Measurements from ENCODE around the gene CCDC17. TPM values are rescaled to one million over a fixed set of nuclear protein-coding genes. Genes with fewer than 3 reads are reported as not detected.

CCDC17 gene
- total and polyA plus RNA-seq, 3 experiments from 2014 or later = 0.13 to 1.4 (median 1.4) TPM

DNA sequence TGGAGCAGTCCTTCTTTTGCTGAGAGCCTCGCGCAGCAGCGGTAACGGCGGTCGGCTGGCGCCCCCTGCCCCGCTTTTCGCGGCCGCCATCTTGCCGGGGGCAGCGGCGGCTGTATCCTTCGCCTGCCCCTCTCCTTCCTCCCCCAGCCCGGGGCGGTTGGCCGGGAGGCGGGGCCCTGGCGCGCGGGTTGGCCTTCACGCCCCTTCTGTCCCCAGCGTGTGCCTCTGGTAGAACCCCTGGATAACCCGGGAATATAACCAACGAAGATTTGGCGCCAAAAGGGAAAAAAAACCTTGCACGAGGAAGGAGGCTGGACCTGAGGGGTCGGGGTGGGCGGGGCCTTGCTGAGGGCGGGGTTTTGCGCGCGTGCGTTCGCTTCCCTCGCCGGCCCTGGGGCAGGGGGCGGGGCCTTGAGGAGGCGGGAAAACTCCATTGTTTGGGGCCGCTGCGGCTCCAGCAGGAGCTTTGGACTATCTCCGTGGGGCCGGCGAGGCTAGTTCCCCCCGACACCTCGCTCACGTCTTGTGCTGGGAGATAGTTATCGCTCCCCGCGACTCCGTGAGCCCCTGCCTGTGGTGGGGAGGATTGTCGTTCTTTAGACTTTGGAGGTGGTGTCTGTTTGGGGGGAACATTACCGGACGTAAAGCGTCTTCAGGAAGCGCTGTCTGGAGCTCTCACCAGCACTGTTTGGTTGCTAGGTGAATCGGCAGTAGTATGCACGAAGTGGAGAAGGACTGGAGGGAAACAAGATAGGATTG lies 39.3 kb downstream of the CCDC17 start:
- Histone ChIP-seq H3K4me3 (ENCODE audit: low read length) (peak overlapping the region; percentile 95), H3K9me3 (ENCODE audit: low read length) (no peaks in the 10 kb centered on the region), H3K27me3 (ENCODE audit: insufficient read depth, low read length, poor library complexity, severe bottlenecking) (no peaks in the 10 kb centered on the region), H3K27ac (ENCODE audit: low read depth, low read length) (peak overlapping the region; percentile 95), H3K4me1 (ENCODE audit: insufficient read depth, low read length) (peaks cover 21% of the 10 kb centered on the region), H3K36me3 (ENCODE audit: insufficient read depth, low read length) (no peaks in the 10 kb centered on the region)
- Mint-ChIP-seq H3K4me1 (peaks cover 33 to 47% (median 40%) of the 10 kb centered on the region in 3 donors), H3K4me3 (peak overlapping the region; percentile 93 to 100 (median 99)), H3K9me3 (no peaks in the 10 kb centered on the region), H3K27ac (peak overlapping the region; percentile 96 to 99 (median 99)), H3K27me3 (peaks cover 0 to 2% of the 10 kb centered on the region in 2 donors), H3K36me3 (peaks cover 0 to 14% (median 0%) of the 10 kb centered on the region in 3 donors)
- ChIA-PET POLR2A (interaction anchor here (0.5 to 2.1 kb wide), 13 partner anchors 34 to 573 kb away, joined by 3 to 11 read pairs (median 5); partner anchors contain the start of genes AKR1A1, CCDC163, GPBP1L1 and HECTD3), CTCF (interaction anchor here (0.8 to 6.9 kb wide), 3 partner anchors 15 to 92 kb away, joined by 3 to 48 read pairs (median 8); partner anchors contain the start of gene PRDX1)
- DNase-seq = peak; percentile 85 to 91 (median 88)

GRCh38 chr1:45583666-45584350 lies 40.0 kb downstream of the CCDC17 start, which contains the start of gene NASP:
TSS of gene NASP (plus strand) at chr1:45584041. CDS start at chr1:45584147, 106 bp downstream.
- CTCF ChIA-PET = interaction anchor here (0.7 to 6.9 kb wide), 8 partner anchors 8 to 574 kb away, joined by 3 to 48 read pairs (median 3); partner anchors contain the start of genes AKR1A1, CCDC163 and MMACHC
- no peaks in the 10 kb centered on the region for H3K27me3 ChIP-seq (ENCODE audit: insufficient read depth, low read length, poor library complexity, severe bottlenecking)
- peak within 1 kb of the TSS; percentile 95 for H3K4me3 ChIP-seq (ENCODE audit: low read length)
- peak; percentile 84 to 96 (median 88) for DNase-seq
- H3K27ac Mint-ChIP-seq = peak within 1 kb of the TSS; percentile 96 to 99 (median 99)
- H3K27ac ChIP-seq (ENCODE audit: low read depth, low read length) = peak within 1 kb of the TSS; percentile 95
- peak within 1 kb of the TSS; percentile 93 to 100 (median 99) for H3K4me3 Mint-ChIP-seq
- peaks cover 31 to 40% (median 35%) of the 10 kb centered on the region in 3 donors for H3K4me1 Mint-ChIP-seq
- H3K9me3 ChIP-seq (ENCODE audit: low read length) = no peaks in the 10 kb centered on the region
- peaks cover 0 to 2% of the 10 kb centered on the region in 2 donors for H3K27me3 Mint-ChIP-seq
- peaks cover 0 to 12% (median 0%) of the 10 kb centered on the region in 3 donors for H3K36me3 Mint-ChIP-seq
- no peaks in the 10 kb centered on the region for H3K9me3 Mint-ChIP-seq
- POLR2A ChIA-PET = interaction anchor here (0.5 to 2.1 kb wide), 18 partner anchors 16 to 910 kb away, joined by 3 to 11 read pairs (median 4); partner anchors contain the start of genes AKR1A1, CCDC163, GPBP1L1 and HECTD3
- H3K36me3 ChIP-seq (ENCODE audit: insufficient read depth, low read length) = no peaks in the 10 kb centered on the region
- peaks cover 21% of the 10 kb centered on the region for H3K4me1 ChIP-seq (ENCODE audit: insufficient read depth, low read length)

- peaks cover 31 to 34% (median 34%) of the 10 kb centered on the region in 3 donors for H3K4me1 Mint-ChIP-seq
- peaks cover 0 to 2% of the 10 kb centered on the region in 2 donors for H3K27me3 Mint-ChIP-seq
- peak overlapping the region; percentile 95 for H3K4me3 ChIP-seq (ENCODE audit: low read length)
These were observed 40.6 kb downstream of the CCDC17 start for GRCh38 chr1:45583264-45583665.

GRCh38 chr1:45574105-45574626 lies 49.7 kb downstream of the CCDC17 start:
- H3K9me3 ChIP-seq (ENCODE audit: low read length) = no peaks in the 10 kb centered on the region
- Mint-ChIP-seq H3K27me3 (no peaks in the 10 kb centered on the region), H3K9me3 (no peaks in the 10 kb centered on the region), H3K36me3 (peaks cover 0 to 9% (median 1%) of the 10 kb centered on the region in 3 donors), H3K4me1 (no peaks in the 10 kb centered on the region), H3K27ac (no peak overlapping the region), H3K4me3 (no peak overlapping the region)
- H3K27ac ChIP-seq (ENCODE audit: low read depth, low read length) = peak overlapping the region; percentile 22
- no peaks in the 10 kb centered on the region for H3K4me1 ChIP-seq (ENCODE audit: insufficient read depth, low read length)
- peaks cover 8% of the 10 kb centered on the region for H3K36me3 ChIP-seq (ENCODE audit: insufficient read depth, low read length)
- no peak for DNase-seq
- no peak overlapping the region for H3K4me3 ChIP-seq (ENCODE audit: low read length)
- CTCF ChIA-PET = interaction anchor here (1.2 to 8.2 kb wide), 2 partner anchors 7 to 61 kb away, joined by 4 to 48 read pairs; partner anchors contain the start of gene NASP
- POLR2A ChIA-PET = no interaction called here
- no peaks in the 10 kb centered on the region for H3K27me3 ChIP-seq (ENCODE audit: insufficient read depth, low read length, poor library complexity, severe bottlenecking)

More at GRCh38 chr1:45583264-45583665, 40.6 kb downstream of the CCDC17 start:
- peak overlapping the region; percentile 93 to 100 (median 99) for H3K4me3 Mint-ChIP-seq
- no peaks in the 10 kb centered on the region for H3K27me3 ChIP-seq (ENCODE audit: insufficient read depth, low read length, poor library complexity, severe bottlenecking)
- POLR2A ChIA-PET = interaction anchor here (0.7 to 1.9 kb wide), 12 partner anchors 17 to 909 kb away, joined by 3 to 9 read pairs (median 4); partner anchors contain the start of genes AKR1A1, CCDC163, GPBP1L1 and HECTD3
- no peaks in the 10 kb centered on the region for H3K9me3 Mint-ChIP-seq
- peaks cover 0 to 12% (median 0%) of the 10 kb centered on the region in 3 donors for H3K36me3 Mint-ChIP-seq
- peak overlapping the region; percentile 95 for H3K27ac ChIP-seq (ENCODE audit: low read depth, low read length)
- no peaks in the 10 kb centered on the region for H3K36me3 ChIP-seq (ENCODE audit: insufficient read depth, low read length)
- H3K27ac Mint-ChIP-seq = peak overlapping the region; percentile 96 to 99 (median 99)
- CTCF ChIA-PET = interaction anchor here (0.7 to 6.9 kb wide), 9 partner anchors 8 to 574 kb away, joined by 3 to 48 read pairs (median 3); partner anchors contain the start of genes AKR1A1, CCDC163 and MMACHC
- H3K9me3 ChIP-seq (ENCODE audit: low read length) = no peaks in the 10 kb centered on the region
- peaks cover 21% of the 10 kb centered on the region for H3K4me1 ChIP-seq (ENCODE audit: insufficient read depth, low read length)
- DNase-seq = peak; percentile 93 to 96 (median 94)

GRCh38 chr1:45573231-45573804 lies 50.5 kb downstream of the CCDC17 start:
- ChIA-PET POLR2A (no interaction called here), CTCF (interaction anchor here (7.6 to 8.2 kb wide), 2 partner anchors 8 to 61 kb away, joined by 48 to 101 read pairs; partner anchors contain the start of gene NASP)
- DNase-seq = no peak
- H3K9me3 ChIP-seq (ENCODE audit: low read length) = no peaks in the 10 kb centered on the region
- no peak overlapping the region for H3K27ac ChIP-seq (ENCODE audit: low read depth, low read length)
- no peaks in the 10 kb centered on the region for H3K27me3 ChIP-seq (ENCODE audit: insufficient read depth, low read length, poor library complexity, severe bottlenecking)
- H3K4me3 Mint-ChIP-seq = no peak overlapping the region
- H3K4me1 ChIP-seq (ENCODE audit: insufficient read depth, low read length) = no peaks in the 10 kb centered on the region
- peaks cover 0 to 17% (median 1%) of the 10 kb centered on the region in 3 donors for H3K36me3 Mint-ChIP-seq
- H3K27ac Mint-ChIP-seq = no peak overlapping the region
- no peak overlapping the region for H3K4me3 ChIP-seq (ENCODE audit: low read length)
- H3K9me3 Mint-ChIP-seq = no peaks in the 10 kb centered on the region
- peaks cover 16% of the 10 kb centered on the region for H3K36me3 ChIP-seq (ENCODE audit: insufficient read depth, low read length)
- H3K27me3 Mint-ChIP-seq = no peaks in the 10 kb centered on the region
- no peaks in the 10 kb centered on the region for H3K4me1 Mint-ChIP-seq

- Histone ChIP-seq H3K4me3 (ENCODE audit: low read length) (no peak overlapping the region), H3K9me3 (ENCODE audit: low read length) (no peaks in the 10 kb centered on the region), H3K27me3 (ENCODE audit: insufficient read depth, low read length, poor library complexity, severe bottlenecking) (no peaks in the 10 kb centered on the region), H3K36me3 (ENCODE audit: insufficient read depth, low read length) (peaks cover 31% of the 10 kb centered on the region), H3K27ac (ENCODE audit: low read depth, low read length) (no peak overlapping the region), H3K4me1 (ENCODE audit: insufficient read depth, low read length) (no peaks in the 10 kb centered on the region)
- H3K4me1 Mint-ChIP-seq = no peaks in the 10 kb centered on the region
- H3K9me3 Mint-ChIP-seq = no peaks in the 10 kb centered on the region
- H3K27me3 Mint-ChIP-seq = no peaks in the 10 kb centered on the region
- H3K4me3 Mint-ChIP-seq = no peak overlapping the region
- no peak for DNase-seq
- peak overlapping the region in 1 of 8 donors; percentile 33 for H3K27ac Mint-ChIP-seq
- H3K36me3 Mint-ChIP-seq = peaks cover 4 to 36% (median 8%) of the 10 kb centered on the region in 3 donors
- ChIA-PET CTCF (interaction anchor here (0.6 to 8.2 kb wide), 10 partner anchors 10 to 231 kb away, joined by 3 to 101 read pairs (median 4); partner anchors contain the start of genes CCDC163, MMACHC, MUTYH and NASP), POLR2A (interaction anchor here (2.5 kb wide), 1 partner anchor 49 kb away, joined by 8 read pairs; the partner anchor contains the start of gene PRDX1)
These were observed 53.2 kb downstream of the CCDC17 start for GRCh38 chr1:45570631-45571030.
